C4-2B (cell line): ENCODE measurements around the gene KHDRBS1.
"Not testable (repeated sequence)": the region's sequence is repeated elsewhere in the genome, so short reads cannot be mapped to it uniquely, and the experiment has no call there.

Experiments
- H3K27ac ChIP-seq: fragments of 450-650 bp; 2 replicates; pipeline ENCODE4 v1.5.1; 2017
- ZFX ChIP-seq: fragments of 450-650 bp; IDR thresholded peaks from 2 replicates; pipeline ENCODE4 v1.6.1; 2017
- TF ChIP-seq, protein P1 (sequence below): fragments of 450-650 bp; conservative IDR thresholded peaks from 2 replicates; pipeline ENCODE4 v1.5.1; 2017; ENCODE audit warnings: mild to moderate bottlenecking

KHDRBS1 gene

GRCh38 chr1:32062867-32063230, 49.2 kb downstream of the KHDRBS1 start:
- no peak overlapping the region for H3K27ac ChIP-seq
- TF ChIP-seq, protein P1, sequence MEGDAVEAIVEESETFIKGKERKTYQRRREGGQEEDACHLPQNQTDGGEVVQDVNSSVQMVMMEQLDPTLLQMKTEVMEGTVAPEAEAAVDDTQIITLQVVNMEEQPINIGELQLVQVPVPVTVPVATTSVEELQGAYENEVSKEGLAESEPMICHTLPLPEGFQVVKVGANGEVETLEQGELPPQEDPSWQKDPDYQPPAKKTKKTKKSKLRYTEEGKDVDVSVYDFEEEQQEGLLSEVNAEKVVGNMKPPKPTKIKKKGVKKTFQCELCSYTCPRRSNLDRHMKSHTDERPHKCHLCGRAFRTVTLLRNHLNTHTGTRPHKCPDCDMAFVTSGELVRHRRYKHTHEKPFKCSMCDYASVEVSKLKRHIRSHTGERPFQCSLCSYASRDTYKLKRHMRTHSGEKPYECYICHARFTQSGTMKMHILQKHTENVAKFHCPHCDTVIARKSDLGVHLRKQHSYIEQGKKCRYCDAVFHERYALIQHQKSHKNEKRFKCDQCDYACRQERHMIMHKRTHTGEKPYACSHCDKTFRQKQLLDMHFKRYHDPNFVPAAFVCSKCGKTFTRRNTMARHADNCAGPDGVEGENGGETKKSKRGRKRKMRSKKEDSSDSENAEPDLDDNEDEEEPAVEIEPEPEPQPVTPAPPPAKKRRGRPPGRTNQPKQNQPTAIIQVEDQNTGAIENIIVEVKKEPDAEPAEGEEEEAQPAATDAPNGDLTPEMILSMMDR: no peak
- no peak for TF ChIP-seq ZFX

- no peak overlapping the region for H3K27ac ChIP-seq
- TF ChIP-seq, protein P1: peak; percentile 70
- no peak for TF ChIP-seq ZFX
Observed at GRCh38 chr1:32063261-32063681, 49.6 kb downstream of the KHDRBS1 start.

DNA sequence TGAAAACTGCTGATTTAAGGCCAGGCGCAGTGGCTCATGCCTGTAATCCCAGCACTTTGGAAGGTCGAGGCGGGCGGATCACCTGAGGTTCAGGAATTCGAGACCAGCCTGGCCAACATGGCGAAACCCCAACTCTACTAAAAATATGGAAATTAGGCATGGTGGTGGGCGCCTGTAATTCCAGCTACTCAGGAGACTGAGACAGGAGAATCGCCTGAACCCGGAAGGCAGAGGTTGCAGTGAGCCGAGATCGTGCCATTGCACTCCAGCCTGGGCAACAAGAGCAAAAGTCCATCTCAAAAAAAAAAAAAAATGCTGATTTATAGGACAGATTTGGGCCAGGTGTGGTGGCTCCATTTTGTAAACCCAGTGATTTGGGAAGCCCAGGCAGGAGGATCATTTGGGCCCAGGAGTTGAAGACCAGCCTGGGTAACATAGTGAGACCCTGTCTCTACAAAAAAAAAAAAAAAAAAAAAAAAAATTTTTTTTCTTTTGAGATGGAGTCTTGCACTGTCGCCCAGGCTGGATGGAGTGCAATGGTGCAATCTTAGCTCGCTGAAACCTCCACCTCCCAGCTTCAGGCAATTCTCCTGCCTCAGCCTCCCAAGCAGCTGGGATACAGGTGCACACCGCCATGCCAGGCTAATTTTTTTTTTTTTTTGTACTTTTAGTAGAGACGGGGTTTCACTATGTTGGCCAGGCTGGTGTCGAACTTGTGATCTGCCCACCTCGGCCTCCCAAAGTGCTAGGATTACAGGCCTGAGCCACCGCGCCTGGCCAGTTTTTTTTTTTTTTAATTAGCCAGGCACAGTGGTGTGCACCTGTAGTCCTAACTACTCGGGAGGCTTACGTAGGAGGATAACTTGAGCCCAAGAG, 52.2 kb downstream of the KHDRBS1 start:
- not testable (repeated sequence) for H3K27ac ChIP-seq

DNA sequence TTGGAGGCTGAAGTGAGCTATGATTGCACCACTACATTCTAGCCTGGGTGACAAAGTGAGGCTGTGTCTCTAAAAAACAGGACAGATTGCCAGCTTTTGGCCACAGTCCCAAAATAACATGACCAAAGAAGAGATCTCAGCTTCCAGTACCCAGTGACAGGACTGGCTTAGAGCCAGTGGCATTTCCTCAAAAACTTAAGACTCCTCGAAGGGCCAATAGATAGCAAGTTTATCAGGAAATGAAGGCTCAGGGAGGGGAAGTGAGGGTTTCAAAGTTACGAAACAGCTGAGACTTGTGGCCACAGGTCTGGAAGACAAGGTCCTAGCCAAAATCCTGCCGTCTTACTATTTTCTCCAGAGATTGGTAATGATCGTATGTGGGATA, 52.8 kb downstream of the KHDRBS1 start:
- no peak overlapping the region for H3K27ac ChIP-seq
- TF ChIP-seq, protein P1: no peak
- TF ChIP-seq ZFX: no peak

DNA sequence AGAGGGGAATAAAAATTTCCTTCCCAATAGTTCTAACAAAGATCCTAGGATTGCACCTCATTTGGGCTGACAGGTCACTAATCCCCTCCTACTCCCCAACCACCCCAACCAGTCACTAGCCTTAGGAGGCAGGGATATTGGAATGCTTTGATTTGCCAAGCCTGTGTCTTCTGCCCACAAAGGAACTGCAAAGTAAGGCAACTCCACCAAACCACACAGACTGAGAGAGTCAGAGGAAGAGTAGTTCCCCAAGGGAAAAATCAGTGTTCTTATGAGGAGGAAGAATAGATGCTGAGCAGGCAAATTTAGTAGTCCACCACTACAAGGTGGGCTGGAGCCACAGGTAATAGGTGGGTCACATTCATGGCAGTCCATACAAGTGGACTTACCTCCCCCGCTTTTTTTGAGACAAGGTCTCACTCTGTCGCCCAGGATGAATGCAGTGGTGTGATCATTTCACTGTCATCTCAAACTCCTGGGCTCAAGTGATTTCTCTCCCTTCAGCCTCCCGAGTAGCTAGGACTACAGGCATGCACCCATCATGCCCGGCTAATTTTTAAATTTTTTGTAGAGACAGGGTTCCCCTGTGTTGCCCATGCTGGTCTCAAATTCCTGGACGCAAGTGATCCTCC, 55.4 kb downstream of the KHDRBS1 start:
- H3K27ac ChIP-seq: no peak overlapping the region
- TF ChIP-seq, protein P1: no peak
- TF ChIP-seq ZFX: no peak

DNA sequence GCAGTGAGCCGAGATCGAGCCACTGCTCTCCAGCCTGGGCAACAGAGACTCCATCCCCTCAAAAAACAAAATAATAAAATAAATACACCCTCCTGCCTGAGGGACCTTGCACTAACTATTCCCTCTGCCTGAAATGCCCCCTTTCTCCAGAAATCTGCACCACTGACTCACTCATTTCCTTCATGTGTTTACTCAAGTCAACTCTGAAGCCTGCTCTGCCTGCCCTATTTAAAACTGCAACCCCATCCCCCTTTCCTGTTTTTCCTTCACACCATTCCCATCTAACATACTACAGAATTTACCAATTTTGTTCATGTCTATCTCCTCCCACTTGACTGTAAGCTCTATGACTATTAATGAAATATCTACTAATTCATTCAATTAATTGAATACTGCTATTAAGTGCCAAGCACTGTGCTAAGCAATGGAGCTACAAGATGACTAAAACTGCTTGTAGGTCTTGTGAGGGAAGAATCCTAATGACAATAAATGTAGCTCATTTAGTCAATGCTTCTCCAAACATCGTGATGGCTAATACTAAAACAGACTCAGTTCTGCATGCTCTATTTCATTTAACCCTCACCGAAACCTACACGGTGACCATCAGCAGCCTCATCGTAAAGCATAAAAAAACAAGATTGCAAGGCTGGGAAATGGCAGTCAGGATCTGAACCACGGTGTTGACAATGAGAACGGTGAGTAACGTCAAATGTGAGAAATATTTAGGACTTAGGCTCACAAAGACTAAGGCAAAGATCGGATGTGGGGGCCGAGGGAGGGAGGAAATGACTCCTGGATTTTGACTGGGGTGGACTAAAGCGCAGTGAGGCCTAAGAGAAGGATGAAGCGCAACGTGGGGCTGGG, 58.3 kb downstream of the KHDRBS1 start:
- TF ChIP-seq, protein P1: no peak
- TF ChIP-seq ZFX: peak; percentile 76; the same call in 1 of the 2 replicates
- peak overlapping the region; percentile 80 for H3K27ac ChIP-seq

DNA sequence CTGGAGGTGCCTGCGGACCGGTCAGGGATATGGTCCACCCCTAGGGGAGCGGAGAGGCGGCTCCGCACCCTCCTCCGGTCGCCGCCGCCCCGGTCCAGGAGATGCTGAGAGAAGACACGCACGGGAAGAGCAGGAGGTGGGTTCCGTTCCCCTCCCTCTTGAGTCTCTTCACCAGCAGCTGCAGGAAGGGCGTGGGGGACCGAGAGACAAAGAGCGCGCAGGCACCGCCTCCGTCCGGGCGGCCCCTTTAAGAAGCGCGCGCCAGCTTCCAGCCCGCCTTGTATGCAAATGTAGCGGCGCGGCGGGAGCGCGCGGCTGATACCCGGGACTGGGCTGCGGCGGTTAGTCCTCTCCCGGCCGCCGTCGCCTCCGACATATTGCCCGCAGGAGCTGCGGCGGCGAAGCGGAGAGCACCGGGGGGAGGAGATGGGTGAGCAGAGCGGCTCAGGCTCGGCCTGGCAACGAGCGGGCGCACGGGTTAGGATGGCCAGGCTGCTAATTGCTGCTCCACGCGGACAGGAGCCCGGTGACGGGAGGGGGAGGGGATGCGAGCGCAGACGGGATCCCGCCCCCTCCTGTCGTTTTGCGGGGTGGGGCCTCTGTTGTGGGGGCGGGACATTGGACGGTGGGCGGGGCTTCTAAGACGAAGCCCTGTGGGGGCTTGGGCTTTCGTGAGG, 59.1 kb downstream of the KHDRBS1 start, which contains the start of gene TMEM39B:
Gene TMEM39B, plus strand, starts transcription at position 318 of the 677 bp plus-strand sequence. Its CDS starts 109 bp downstream, at position 427.
- TF ChIP-seq ZFX: 0 out of 2 replicates have a peak, but pooled peaks have one; percentile 0
- TF ChIP-seq, protein P1: no peak
- H3K27ac ChIP-seq: peak within 1 kb of the TSS; percentile 80
